PFSK-1 (cell line): ENCODE data around the gene RDH5.

Experiments
- POLR2AphosphoS5 ChIP-seq: IDR thresholded peaks from 2 replicates; pipeline ENCODE4 v1.6.1; 2012; ENCODE audit warnings: low read depth, mild to moderate bottlenecking, control low read depth, low read length, moderate library complexity
- SIN3A ChIP-seq: IDR thresholded peaks from 2 replicates; pipeline ENCODE4 v1.6.1; 2012; ENCODE audit warnings: mild to moderate bottlenecking, low read length, moderate library complexity, borderline replicate concordance; ENCODE audit not compliant: insufficient read depth

- no peak for TF ChIP-seq POLR2AphosphoS5
- no peak for TF ChIP-seq SIN3A
Measured at GRCh38 chr12:55718624-55719275, 1.4 kb upstream of the RDH5 start.
